Germinal center (tissue), 1 donor: ENCODE data around the gene HTR3A.

Experiments used
- DNase-seq: peaks from one replicate; pipeline ENCODE4 v3.0.0; 2012; ENCODE audit warnings: mixed read lengths, low spot score

HTR3A gene

DNA sequence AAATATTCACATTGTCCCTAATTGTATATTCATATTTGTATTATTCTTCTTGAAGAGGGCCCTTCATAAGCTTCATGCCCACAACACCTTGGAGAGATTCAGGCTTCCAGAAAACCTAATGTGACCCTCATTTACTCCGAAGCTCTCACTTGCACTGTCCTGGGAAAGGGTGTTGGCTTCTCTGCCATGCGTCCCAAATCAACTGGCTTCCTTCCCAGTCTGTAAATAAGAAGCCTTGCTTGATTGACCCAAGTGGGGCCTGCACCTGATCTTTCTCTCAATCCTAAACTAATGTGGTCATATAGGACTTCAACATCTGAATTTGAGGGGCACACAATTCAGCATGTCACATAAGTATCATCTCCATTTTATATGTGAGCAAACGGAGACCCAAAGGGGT is 44.1 kb downstream of the HTR3A start:
- no peak for DNase-seq

DNA sequence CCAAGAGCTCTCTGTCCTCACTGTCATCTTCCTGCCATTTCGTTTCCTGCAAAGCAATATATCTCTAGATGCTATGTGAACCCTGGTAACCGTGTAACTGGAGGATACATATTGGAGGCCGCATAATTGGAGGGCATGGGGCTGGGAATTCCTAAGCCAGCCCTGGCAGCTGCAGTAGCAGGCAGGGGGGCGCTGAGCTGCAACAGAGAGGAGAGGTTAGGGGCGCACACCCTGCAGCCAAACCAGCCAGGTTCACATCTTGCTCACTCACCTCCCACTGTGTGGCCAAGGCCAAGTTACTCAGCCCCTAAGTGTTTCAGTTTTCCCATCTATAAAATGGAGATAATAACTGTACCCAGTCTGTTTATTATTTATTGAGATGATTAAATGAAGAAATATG is 44.7 kb downstream of the HTR3A start:
- no peak for DNase-seq

DNA sequence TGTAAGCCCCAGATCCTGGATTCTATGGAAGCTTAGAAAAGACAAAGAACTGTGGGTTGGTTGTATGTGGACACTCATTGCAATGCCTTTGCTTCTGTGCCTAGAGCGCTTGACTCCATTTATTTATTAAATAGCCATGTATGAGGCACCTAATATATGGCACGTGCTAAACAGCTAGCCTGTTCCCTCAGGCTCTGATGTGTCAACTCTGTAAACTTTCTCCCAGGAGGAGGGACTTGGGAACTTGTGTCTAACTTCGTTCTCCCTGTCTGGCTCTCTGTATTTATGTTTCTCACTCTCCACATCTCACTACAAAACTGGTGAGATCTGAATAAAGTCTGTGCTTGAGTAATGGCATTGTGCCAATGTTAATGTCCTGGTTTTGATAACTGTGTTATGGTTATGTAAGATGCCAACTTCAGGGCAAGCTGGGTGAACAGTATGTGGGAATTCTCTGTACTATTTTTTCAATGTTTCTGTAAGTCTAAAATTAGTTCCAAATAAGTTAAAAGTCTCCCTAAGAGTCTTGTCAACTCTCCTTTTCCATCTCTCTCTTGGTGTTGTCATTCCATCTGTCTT is 50.5 kb downstream of the HTR3A start:
- DNase-seq, result no peak

DNA sequence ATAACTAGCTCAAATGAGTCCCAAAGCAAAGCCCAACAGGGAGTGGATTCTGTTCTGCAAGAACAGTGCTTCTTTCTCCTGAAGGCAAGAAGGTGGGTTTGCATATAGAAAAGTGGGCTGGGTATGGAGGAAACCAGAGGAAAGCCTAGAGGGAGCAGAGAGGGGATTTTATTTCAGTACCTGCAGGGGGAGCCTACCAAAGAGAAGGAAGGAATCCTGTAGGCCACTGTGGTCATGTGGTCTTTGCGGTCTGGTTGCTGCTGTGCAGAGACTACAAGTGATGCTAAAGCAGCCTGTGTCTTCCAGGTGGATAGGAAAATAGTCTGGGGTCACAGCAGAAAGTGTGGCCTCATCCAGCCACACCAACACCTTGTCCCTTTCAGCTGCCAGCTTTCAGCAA is 51.4 kb downstream of the HTR3A start:
- no peak for DNase-seq

DNA sequence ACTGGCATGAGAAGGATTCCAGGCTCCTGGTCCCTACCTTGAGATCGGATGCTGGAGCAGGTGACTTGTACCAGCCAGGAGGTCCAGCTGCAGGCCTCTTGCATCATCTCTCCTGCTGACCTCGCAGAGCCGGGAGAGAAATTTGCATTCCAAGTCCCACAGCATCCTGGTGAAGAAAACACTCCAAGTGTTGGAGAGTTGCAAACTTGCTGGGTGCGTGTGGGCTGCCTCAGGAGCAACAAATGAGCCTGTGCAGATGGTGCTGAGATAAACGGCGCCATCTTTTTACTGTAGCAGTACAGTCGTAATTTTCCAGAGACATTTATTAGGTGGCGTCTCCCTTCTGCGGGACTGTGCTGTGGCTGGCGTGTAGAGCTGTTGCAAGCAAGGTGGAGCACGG is 52.5 kb downstream of the HTR3A start:
- DNase-seq, result no peak

DNA sequence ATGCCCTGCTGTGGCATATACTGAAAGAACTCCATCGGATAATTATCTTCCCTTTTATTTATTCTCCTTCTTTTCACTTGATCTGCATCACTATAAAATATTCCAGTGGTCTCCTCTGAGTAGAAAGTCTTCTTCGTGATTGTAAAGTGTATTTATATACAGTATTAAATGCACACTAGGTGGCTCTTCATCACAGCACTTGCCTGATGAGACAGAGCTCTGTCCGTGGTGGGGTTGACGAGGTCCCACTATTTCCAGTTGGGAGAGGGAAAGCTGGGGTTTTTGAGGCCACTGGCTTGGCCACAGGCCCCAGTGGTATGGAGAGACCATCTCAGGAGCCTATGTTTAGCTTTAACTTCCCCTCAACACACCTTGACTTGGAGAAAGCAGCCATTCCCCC is 53.0 kb downstream of the HTR3A start:
- no peak for DNase-seq

DNA sequence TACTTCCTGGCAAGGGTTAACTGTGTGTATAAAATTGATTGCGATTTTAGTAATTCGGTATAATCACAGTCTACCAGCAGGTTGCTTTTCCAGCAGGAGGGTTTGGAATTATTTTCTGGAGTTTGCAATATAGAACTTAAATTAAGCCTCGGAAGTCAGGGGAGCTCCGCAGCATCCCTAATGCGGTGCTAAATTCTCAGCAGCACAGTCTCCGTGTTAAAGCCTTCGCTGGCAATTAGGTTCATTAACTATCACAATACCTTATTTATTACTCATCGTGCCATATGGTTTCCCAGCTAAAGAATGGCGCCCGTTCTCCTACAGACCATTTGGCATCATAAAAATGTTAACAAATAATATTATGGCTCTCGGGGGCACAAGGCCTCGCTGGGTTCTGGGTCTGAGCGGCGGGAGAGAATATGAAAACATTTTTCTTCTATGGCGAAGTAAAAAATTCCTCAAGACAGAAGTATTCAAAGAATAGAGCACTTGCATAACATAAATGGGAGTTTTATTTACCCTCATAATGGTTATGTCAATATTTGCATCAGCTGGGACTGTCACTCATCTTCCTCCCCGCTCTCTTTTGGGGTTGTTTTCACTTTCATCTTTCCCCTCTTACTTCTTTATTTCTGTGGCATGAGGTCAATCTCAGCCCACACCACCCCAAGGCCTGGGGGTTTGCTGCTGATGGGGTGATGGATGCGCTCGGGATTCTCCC is 56.5 kb downstream of the HTR3A start:
- DNase-seq, result no peak

DNA sequence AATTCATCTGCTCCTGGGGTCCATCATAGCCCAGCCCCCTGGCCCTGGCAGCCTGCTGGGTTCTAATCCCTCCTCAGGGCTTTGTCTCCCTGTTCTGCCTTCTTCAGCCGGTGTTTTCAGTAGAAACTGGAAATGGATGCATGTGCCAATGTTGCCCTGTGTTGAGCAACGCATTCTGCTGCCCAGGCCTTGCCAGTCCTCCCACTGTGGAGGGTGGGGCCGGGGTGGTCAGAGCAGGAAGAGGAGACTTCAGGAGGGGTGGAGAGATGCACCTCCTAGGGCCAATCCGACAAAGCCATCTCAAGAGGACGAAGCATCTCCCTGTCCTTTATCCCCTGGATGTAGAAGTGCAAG is 57.0 kb downstream of the HTR3A start:
- no peak for DNase-seq

DNA sequence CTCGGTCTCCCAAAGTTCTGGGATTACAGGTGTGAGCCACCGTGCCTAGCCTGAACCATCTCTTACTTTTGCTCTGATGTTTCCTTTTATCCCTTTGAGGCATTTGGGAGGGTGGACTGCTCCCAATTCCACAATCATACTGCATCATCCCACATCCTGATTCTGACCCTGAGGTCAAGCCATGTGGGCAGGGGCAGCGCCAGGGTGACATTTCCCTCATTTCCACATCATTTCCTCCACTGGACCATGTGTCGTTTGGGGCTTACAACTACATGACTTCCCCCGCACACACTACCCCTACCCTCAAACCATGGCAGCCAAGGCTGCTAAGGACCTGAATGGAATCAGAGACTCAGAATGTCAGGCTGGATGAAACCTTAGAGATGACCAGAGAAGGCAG is 58.2 kb downstream of the HTR3A start:
- DNase-seq, result no peak

DNA sequence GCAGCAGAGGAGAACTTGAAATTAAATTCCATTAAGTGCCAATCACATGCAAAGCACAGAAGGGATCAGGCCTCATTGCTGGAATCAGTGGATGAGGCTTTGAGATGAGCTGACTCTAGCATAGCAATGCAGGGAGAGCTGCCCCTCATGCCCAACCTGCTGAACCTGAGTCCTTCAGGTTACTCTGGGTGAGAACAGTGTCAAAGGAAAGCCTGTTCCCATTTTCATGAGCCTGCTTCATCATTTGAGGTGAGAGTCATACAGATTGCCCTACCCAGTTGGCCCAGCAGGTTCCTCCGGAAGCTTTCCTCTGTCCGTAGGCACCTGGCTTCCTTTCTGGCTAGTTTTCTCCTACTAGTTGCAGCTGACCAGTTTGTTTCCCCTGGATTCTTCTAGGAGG is 58.7 kb downstream of the HTR3A start:
- DNase-seq, result no peak

DNA sequence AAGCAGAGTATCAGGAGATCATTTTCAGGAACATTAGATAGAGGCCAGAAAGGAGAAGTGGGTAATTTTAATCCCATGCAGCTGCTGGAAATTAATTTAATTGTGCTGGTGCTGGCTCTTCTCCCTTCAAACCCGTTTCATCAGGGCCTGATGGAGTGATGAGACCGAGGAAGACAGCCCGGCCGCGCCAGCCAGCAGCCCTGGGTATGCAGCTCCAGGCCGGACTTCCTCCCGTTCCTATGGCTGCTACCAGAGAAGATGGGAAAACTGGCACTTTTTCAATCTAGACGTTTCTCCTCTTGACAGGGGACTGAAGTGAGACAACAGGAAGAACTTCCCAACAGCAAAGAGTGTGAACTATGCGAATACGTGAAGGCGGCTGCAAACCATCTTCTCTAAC is 60.0 kb downstream of the HTR3A start:
- DNase-seq, result no peak

DNA sequence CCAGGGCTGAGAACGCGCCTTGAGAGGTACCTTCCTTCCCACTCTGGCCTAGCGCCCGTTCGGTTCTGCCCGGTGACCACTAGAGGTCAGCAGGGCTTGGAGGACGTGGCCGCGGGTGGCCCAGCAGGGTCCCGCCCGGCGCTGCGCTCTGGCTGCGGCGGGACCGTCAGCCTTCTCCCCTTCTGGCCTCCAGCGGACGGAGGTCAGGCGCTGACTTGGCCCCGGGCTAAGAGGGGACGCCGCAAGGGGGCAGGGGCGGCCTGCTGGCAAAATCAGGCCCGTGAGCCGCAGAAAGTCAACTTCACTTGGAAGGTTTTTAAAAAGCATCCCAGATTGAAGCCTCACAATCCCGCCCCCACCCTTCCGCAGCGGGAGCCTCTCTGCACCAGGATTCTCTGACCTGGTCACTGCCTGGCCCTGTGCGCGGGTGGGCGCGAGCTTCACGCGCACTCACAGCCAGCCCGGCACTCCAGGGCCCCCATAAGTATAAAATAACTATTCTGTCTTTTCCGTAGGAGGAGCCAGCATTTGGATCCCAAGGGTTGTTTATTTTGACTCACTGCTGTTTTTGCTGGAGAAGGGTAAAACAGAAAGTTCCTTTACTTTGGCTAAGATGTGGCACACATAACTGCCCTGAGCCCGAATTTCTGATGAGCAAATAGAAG is 61.4 kb downstream of the HTR3A start:
- DNase-seq, result no peak

DNA sequence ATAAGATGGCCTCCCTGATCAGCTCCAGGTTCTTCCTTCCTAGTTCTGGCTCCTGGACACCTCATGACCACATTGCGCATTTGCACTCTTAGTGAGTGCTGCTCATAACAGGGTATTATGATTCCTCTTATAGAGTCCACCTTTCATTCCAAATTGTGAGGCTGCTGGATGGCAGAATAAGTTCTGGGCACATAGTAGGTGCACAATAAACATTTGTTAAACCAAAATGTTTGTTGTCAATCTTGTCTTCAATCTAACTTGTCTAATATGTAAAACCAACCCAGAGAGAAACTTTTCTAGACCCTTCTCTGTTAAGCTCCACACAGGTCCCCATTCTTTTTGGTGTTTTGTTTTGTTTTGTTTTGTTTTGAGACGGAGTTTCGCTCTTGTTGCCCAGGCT is 62.0 kb downstream of the HTR3A start:
- DNase-seq, result no peak

DNA sequence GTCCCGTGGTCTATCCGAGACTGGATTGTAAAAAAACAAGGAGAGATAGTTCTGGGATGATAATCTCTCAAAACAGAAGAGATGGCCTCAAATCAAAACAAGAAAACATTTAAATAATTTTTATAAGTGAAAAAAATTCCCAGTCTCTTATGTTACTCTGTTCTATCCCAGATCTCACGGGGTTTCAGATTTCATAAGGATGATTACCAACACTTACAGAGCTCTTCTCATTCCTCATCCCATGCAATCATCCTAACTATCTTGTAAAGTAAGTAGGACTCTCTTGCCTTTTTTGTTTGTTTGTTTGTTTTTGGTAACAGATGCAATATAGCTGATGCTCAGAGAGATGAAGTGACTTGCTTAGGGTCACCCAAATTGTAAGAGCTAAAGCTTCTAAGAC is 64.6 kb downstream of the HTR3A start:
- DNase-seq, result no peak
